ENCODE measurements around the gene PRKAB2.
"Not testable (repeated sequence)": the region's sequence is repeated elsewhere in the genome, so short reads cannot be mapped to it uniquely, and the experiment has no call there.

Gene PRKAB2

GRCh38 chr1:147167365-147167764 lies 4.9 kb downstream of the PRKAB2 start:
- TF ChIP-seq CTCF (conservative IDR thresholded peaks at IDR 0.05; ENCODE audit: control insufficient read depth, insufficient read depth, low read depth, low read length): no peak
- no peak overlapping the region for H3K4me3 ChIP-seq (ENCODE audit: control insufficient read depth, low read depth, low read length)
- peak; percentile 96 for DNase-seq (ENCODE audit: low read depth)

GRCh38 chr1:147163019-147163418 lies 9.3 kb downstream of the PRKAB2 start:
- no peak for TF ChIP-seq CTCF (conservative IDR thresholded peaks at IDR 0.05; ENCODE audit: control insufficient read depth, insufficient read depth, low read depth, low read length)
- no peak for DNase-seq (ENCODE audit: low read depth)
- no peak overlapping the region for H3K4me3 ChIP-seq (ENCODE audit: control insufficient read depth, low read depth, low read length)

DNA sequence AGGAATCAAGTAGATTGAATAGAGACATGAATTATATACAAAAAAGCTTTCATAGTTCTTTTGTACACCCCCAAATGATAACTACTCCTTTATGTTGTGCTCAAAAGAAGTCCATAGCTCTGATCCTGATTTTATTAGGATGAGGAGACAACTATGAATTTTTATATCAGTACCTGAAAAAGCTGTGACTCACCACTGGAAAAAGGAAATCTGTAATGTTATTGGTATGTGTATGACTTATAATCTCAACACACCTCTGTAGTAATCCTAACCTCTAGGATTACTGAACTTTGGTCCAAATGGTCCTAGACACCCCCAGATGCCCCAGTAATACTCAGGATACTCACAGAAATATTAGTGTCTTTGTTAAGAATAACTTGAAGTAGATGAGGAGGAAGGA lies 10.2 kb downstream of the PRKAB2 start:
- no peak for TF ChIP-seq CTCF (conservative IDR thresholded peaks at IDR 0.05; ENCODE audit: control insufficient read depth, insufficient read depth, low read depth, low read length)
- H3K4me3 ChIP-seq (ENCODE audit: control insufficient read depth, low read depth, low read length): no peak overlapping the region
- no peak for DNase-seq (ENCODE audit: low read depth)

DNA sequence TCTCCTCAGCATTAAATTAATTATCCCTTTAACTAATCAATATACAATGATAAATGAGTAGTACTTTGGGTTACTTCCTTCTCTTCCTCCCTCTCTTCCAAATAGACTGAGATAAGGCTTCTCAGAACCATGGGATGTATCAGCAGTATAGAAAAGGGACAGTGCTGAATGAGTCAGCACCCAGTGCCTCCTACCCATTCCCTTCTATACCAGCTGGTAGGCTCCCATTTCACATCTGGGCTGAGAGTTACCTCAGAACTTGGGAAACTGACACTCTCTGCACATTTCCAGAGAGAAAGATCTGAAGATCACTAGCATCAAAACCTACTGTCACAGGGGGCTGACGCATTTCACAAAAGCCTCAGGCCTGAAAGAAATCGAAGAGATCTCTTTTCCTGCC lies 15.2 kb downstream of the PRKAB2 start:
- not testable (repeated sequence) for H3K4me3 ChIP-seq (ENCODE audit: control insufficient read depth, low read depth, low read length)
- peak; percentile 46 for DNase-seq (ENCODE audit: low read depth)

DNA sequence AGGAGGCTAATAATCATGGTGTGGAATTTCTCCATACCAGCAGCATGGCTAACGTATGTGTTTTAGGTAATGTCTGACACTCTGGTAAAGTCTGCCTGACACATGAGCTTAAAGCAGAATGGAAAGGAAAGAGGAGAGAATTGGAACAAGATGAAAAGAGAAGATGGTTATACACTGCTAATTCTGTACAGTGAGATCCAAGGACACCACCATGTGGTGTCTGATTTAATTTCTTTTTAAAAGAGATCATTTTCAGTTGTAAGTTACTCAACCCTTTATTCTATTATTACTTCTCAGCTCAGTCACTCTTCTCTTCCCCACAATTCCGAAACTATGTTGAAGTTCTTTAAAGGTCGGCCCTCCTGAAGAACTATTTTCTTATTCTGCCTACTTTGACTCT lies 15.6 kb downstream of the PRKAB2 start:
- TF ChIP-seq CTCF (conservative IDR thresholded peaks at IDR 0.05; ENCODE audit: control insufficient read depth, insufficient read depth, low read depth, low read length): no peak
- no peak overlapping the region for H3K4me3 ChIP-seq (ENCODE audit: control insufficient read depth, low read depth, low read length)

GRCh38 chr1:147152772-147153171 lies 19.5 kb downstream of the PRKAB2 start:
- H3K4me3 ChIP-seq (ENCODE audit: control insufficient read depth, low read depth, low read length): no peak overlapping the region
- DNase-seq (ENCODE audit: low read depth): no peak
- TF ChIP-seq CTCF (conservative IDR thresholded peaks at IDR 0.05; ENCODE audit: control insufficient read depth, insufficient read depth, low read depth, low read length): no peak

More for the DNA sequence above, 15.6 kb downstream of the PRKAB2 start:
- no peak for DNase-seq (ENCODE audit: low read depth)

DNA sequence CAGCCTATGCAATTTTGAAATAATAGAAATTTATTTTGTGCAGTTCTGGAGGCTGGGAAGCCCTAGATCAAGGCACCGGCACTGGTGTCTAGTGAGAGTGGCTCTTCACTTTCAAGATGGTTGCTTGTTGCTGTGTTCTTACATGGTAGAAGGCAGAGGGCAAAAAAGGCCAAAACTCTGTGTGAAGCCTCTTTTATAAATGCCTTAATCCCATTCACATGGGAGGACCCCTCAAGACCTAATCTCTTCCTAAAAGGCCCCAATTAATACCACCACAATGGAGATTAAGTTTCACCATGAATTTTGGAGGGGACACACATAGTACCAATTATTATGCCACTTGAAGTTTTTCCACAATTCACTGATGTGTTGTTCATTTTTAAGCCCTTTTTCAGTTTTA lies 21.0 kb downstream of the PRKAB2 start:
- no peak overlapping the region for H3K4me3 ChIP-seq (ENCODE audit: control insufficient read depth, low read depth, low read length)
- no peak for DNase-seq (ENCODE audit: low read depth)
- no peak for TF ChIP-seq CTCF (conservative IDR thresholded peaks at IDR 0.05; ENCODE audit: control insufficient read depth, insufficient read depth, low read depth, low read length)
